Prostate gland (tissue), 2 donors: ENCODE data around the gene DNAJC8.

ENCODE experiments used
- CTCF ChIP-seq, 4 experiments: fragments of 200-600 bp in 2 of 4; fragments of 450-650 bp in 2 of 4; sonication (generic) in 2 of 4; IDR thresholded peaks; 1 replicate in 3 of 4; 2 replicates in 1 of 4; pipeline ENCODE4 v1.5.1; 2016 to 2019; ENCODE audit warnings: antibody characterized with exemption in 4 of 4, mild to moderate bottlenecking in 2 of 4, moderate library complexity in 2 of 4
- POLR2A ChIP-seq: fragments of 450-650 bp; IDR thresholded peaks from one replicate; pipeline ENCODE4 v1.6.1; 2016; ENCODE audit warnings: antibody characterized with exemption, mild to moderate bottlenecking
- POLR2AphosphoS5 ChIP-seq: sonication (generic); formaldehyde crosslinking; IDR thresholded peaks from one replicate; pipeline ENCODE4 v1.6.1; 2017; ENCODE audit warnings: antibody characterized with exemption

GRCh38 chr1:28154078-28154594, 78.7 kb downstream of the DNAJC8 start:
- TF ChIP-seq CTCF (IDR thresholded peaks at IDR 0.05) (no peak), POLR2AphosphoS5 (no peak), POLR2A (no peak)
